IMR-90 (cell line): ENCODE data around the gene CUX1.

ENCODE experiments used
- BHLHE40 ChIP-seq: fragments of 150-350 bp; IDR thresholded peaks from 2 replicates; pipeline ENCODE4 v1.6.1; 2016; ENCODE audit warnings: mild to moderate bottlenecking, low read depth, low read length
- CEBPB ChIP-seq: IDR thresholded peaks from 2 replicates; pipeline ENCODE4 v1.6.1; 2012; ENCODE audit warnings: low read depth, low read length, improper control_type of control experiment
- FOS ChIP-seq: fragments of 150-350 bp; IDR thresholded peaks from 2 replicates; pipeline ENCODE4 v1.6.1; 2016; ENCODE audit warnings: low read depth, low read length
- MAFK ChIP-seq: IDR thresholded peaks from 2 replicates; pipeline ENCODE4 v1.6.1; 2012; ENCODE audit warnings: low read depth, low read length, improper control_type of control experiment
- MXI1 ChIP-seq: IDR thresholded peaks from 2 replicates; pipeline ENCODE4 v1.6.1; 2012; ENCODE audit warnings: low read depth, mild to moderate bottlenecking, low read length, moderate library complexity, borderline replicate concordance
- NFE2L2 ChIP-seq: fragments of 150-350 bp; IDR thresholded peaks from 2 replicates; pipeline ENCODE4 v1.6.1; 2016; ENCODE audit warnings: low read depth, mild to moderate bottlenecking, low read length
- POLR2A ChIP-seq: IDR thresholded peaks from 2 replicates; pipeline ENCODE4 v1.6.1; 2012; ENCODE audit warnings: mild to moderate bottlenecking, low read depth, low read length
- RAD21 ChIP-seq: IDR thresholded peaks from 2 replicates; pipeline ENCODE4 v1.6.1; 2012; ENCODE audit warnings: low read length, improper control_type of control experiment
- RCOR1 ChIP-seq: IDR thresholded peaks from 2 replicates; pipeline ENCODE4 v1.6.1; 2012; ENCODE audit warnings: mild to moderate bottlenecking, low read length, improper control_type of control experiment; ENCODE audit not compliant: insufficient replicate concordance
- RFX5 ChIP-seq: IDR thresholded peaks from 2 replicates; pipeline ENCODE4 v1.8.0; 2012; ENCODE audit warnings: low read depth, mild to moderate bottlenecking, low read length, moderate library complexity
- SMC3 ChIP-seq: fragments of 150-350 bp; IDR thresholded peaks from 2 replicates; pipeline ENCODE4 v1.6.1; 2016; ENCODE audit warnings: low read depth, mild to moderate bottlenecking, antibody characterized with exemption, low read length, moderate library complexity
- TF ChIP-seq, protein P1 (sequence below): conservative IDR thresholded peaks from 2 replicates; pipeline ENCODE4 v1.5.1; 2012; ENCODE audit warnings: mild to moderate bottlenecking, low read depth, low read length, improper control_type of control experiment
- TF ChIP-seq, protein P2 (sequence below): fragments of 150-350 bp; IDR thresholded peaks from 2 replicates; pipeline ENCODE4 v1.6.1; 2016; ENCODE audit warnings: low read depth, mild to moderate bottlenecking, low read length, moderate library complexity, borderline replicate concordance
- TF ChIP-seq, protein P3 (sequence below): fragments of 150-350 bp; IDR thresholded peaks from 2 replicates; pipeline ENCODE4 v1.6.1; 2017; ENCODE audit warnings: mild to moderate bottlenecking, antibody characterized with exemption, low read length, low read depth

DNA sequence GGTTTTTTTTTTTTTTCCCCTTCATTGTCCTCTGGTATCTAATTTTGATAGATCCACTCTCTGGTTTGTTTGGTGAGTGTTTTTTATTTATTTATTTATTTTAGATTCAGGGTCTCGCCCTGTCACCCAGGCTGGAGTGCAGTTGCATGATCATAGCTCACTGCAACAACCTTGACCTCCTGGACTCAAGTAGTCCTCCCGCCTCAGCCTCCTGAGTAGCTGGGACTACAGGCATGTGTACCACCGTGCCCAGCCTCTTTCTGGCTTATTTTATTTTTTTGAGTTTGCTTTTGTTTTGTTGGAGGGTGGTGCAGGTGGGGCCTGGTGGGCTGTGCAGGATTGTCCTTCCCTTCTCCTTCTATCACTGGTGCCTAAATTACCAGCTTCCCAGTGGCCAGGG is 282.0 kb downstream of the CUX1 start:
- TF ChIP-seq, protein P1, sequence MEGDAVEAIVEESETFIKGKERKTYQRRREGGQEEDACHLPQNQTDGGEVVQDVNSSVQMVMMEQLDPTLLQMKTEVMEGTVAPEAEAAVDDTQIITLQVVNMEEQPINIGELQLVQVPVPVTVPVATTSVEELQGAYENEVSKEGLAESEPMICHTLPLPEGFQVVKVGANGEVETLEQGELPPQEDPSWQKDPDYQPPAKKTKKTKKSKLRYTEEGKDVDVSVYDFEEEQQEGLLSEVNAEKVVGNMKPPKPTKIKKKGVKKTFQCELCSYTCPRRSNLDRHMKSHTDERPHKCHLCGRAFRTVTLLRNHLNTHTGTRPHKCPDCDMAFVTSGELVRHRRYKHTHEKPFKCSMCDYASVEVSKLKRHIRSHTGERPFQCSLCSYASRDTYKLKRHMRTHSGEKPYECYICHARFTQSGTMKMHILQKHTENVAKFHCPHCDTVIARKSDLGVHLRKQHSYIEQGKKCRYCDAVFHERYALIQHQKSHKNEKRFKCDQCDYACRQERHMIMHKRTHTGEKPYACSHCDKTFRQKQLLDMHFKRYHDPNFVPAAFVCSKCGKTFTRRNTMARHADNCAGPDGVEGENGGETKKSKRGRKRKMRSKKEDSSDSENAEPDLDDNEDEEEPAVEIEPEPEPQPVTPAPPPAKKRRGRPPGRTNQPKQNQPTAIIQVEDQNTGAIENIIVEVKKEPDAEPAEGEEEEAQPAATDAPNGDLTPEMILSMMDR = no peak
- TF ChIP-seq SMC3 (no peak), POLR2A (no peak), BHLHE40 (no peak), RAD21 (no peak), RFX5 (no peak), CEBPB (no peak), MAFK (no peak), FOS (no peak), NFE2L2 (no peak), MXI1 (no peak), RCOR1 (no peak)
- TF ChIP-seq, protein P2, sequence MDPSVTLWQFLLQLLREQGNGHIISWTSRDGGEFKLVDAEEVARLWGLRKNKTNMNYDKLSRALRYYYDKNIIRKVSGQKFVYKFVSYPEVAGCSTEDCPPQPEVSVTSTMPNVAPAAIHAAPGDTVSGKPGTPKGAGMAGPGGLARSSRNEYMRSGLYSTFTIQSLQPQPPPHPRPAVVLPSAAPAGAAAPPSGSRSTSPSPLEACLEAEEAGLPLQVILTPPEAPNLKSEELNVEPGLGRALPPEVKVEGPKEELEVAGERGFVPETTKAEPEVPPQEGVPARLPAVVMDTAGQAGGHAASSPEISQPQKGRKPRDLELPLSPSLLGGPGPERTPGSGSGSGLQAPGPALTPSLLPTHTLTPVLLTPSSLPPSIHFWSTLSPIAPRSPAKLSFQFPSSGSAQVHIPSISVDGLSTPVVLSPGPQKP = no peak
- TF ChIP-seq, protein P3, sequence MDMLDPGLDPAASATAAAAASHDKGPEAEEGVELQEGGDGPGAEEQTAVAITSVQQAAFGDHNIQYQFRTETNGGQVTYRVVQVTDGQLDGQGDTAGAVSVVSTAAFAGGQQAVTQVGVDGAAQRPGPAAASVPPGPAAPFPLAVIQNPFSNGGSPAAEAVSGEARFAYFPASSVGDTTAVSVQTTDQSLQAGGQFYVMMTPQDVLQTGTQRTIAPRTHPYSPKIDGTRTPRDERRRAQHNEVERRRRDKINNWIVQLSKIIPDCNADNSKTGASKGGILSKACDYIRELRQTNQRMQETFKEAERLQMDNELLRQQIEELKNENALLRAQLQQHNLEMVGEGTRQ = no peak
